K562 (cell line): ENCODE measurements around the gene HECW1. TPM values are rescaled to one million over a fixed set of nuclear protein-coding genes. Genes with fewer than 3 reads are reported as not detected.

Experiments
- ATAC-seq: fragments of 200-7000 bp; cut with Tn5 transposase; 3 replicates; pipeline ENCODE4 v1.9.1; 2020; ENCODE audit warnings: moderate library complexity
- BruUV-seq: library from RNA; stranded (reverse); fragments of 400-500 nt; replicated peaks from 2 replicates; lab custom pipeline; 2021; lab: Mats Ljungman, UMichigan
- CTCF ChIA-PET: fragments of 300-600 bp; formaldehyde crosslinking; extraction: SDS; loops from one replicate; lab custom pipeline; 2021; ENCODE audit warnings: low intra/inter-chr PET ratio; lab: Yijun Ruan, JAX
- POLR2A ChIA-PET: fragments of 300-600, 350-650 bp; sonication (Branson Sonifier 250); formaldehyde crosslinking; extraction: SDS; loops from one replicate; lab custom pipeline; 2021; ENCODE audit warnings: antibody characterized with exemption, inconsistent platforms; lab: Yijun Ruan, JAX
- DNase-seq, 4 experiments: peaks; one replicate each; pipeline versions ENCODE4 v3.0.0 to v3.0.0-alpha.2; 2011 to 2018; ENCODE audit warnings: low spot score in 3 of 4, mixed read lengths in 3 of 4; ENCODE audit errors: extremely low read depth in 1 of 4
- FAIRE-seq: peaks from 2 replicates; lab custom pipeline; 2011; peaks lifted over from hg19 to GRCh38; lab: Jason Lieb, UNC
- H2AFZ ChIP-seq: 2 replicates; pipeline ENCODE4 v1.6.0; 2011; ENCODE audit warnings: low read depth, low read length, control low read depth, inconsistent platforms
- H3K27ac ChIP-seq: fragments of 200-600 bp; 3 replicates; pipeline ENCODE4 v1.8.0; 2011; ENCODE audit warnings: low read depth, mild to moderate bottlenecking, control low read depth, inconsistent platforms, low read length, moderate library complexity, mixed read lengths; ENCODE audit errors: extremely low read depth
- H3K27me3 ChIP-seq, 2 experiments: fragments of 300-600 bp in 1 of 2; 2 replicates in 1 of 2; 3 replicates in 1 of 2; pipeline versions ENCODE4 v1.6.0 to v1.8.0; 2011; ENCODE audit warnings: inconsistent platforms in 2 of 2, low read length in 2 of 2, mild to moderate bottlenecking in 1 of 2, mixed read lengths in 1 of 2, moderate library complexity in 1 of 2; ENCODE audit not compliant: control insufficient read depth in 2 of 2, insufficient read depth in 2 of 2
- H3K36me3 ChIP-seq: fragments of 300-600 bp; 3 replicates; pipeline ENCODE4 v1.8.0; 2011; ENCODE audit warnings: mild to moderate bottlenecking, low read length, inconsistent platforms; ENCODE audit not compliant: control insufficient read depth, insufficient read depth
- H3K4me1 ChIP-seq, 2 experiments: fragments of 200-600 bp in 1 of 2; replicated peaks in 1 of 2; 2 replicates in 1 of 2; 3 replicates in 1 of 2; pipeline versions ENCODE4 v1.5.1 to v1.8.0; 2011; ENCODE audit warnings: inconsistent platforms in 2 of 2, low read length in 2 of 2, mild to moderate bottlenecking in 1 of 2, mixed read lengths in 1 of 2, moderate library complexity in 1 of 2; ENCODE audit not compliant: control insufficient read depth in 2 of 2, insufficient read depth in 2 of 2
- H3K4me2 ChIP-seq: 2 replicates; pipeline ENCODE4 v1.6.1; 2011; ENCODE audit warnings: low read length, control low read depth, inconsistent platforms, mixed read lengths; ENCODE audit not compliant: insufficient read depth
- H3K4me3 ChIP-seq: fragments of 200-600 bp; sonication (generic), shearing (Covaris generic); 2 replicates; pipeline ENCODE4 v1.5.1; 2016; ENCODE audit warnings: control low read depth, inconsistent platforms
- H3K79me2 ChIP-seq: fragments of 200-600 bp; 3 replicates; pipeline ENCODE4 v1.8.0; 2011; ENCODE audit warnings: low read length, inconsistent platforms; ENCODE audit not compliant: control insufficient read depth, insufficient read depth
- H3K9ac ChIP-seq, 2 experiments: 2 replicates each; pipeline versions ENCODE4 v1.6.0 to v1.6.1; 2011; ENCODE audit warnings: low read depth in 2 of 2, low read length in 2 of 2, control low read depth in 1 of 2, inconsistent platforms in 1 of 2, mild to moderate bottlenecking in 1 of 2, mixed read lengths in 1 of 2; ENCODE audit not compliant: insufficient read depth in 1 of 2
- H3K9me1 ChIP-seq: one replicate; pipeline ENCODE4 v1.6.0; 2011; ENCODE audit warnings: inconsistent platforms, mild to moderate bottlenecking, low read length, moderate library complexity; ENCODE audit not compliant: control insufficient read depth, insufficient read depth
- H3K9me3 ChIP-seq: replicated peaks from 2 replicates; pipeline ENCODE4 v1.5.1; 2011; ENCODE audit warnings: low read depth, low read length, inconsistent platforms; ENCODE audit not compliant: control insufficient read depth, insufficient read depth
- H4K20me1 ChIP-seq: replicated peaks from 2 replicates; pipeline ENCODE4 v1.6.1; 2011; ENCODE audit warnings: low read length, inconsistent platforms, mixed read lengths; ENCODE audit not compliant: control insufficient read depth, insufficient read depth
- HEY1 ChIP-seq: fragments of 250-450 bp; sonication (Bioruptor Pico); IDR thresholded peaks from 2 replicates; pipeline ENCODE4 v1.5.0; 2020; ENCODE audit warnings: mild to moderate bottlenecking, moderate library complexity, borderline replicate concordance
- HNRNPL ChIP-seq: fragments of 200-400 bp; formaldehyde crosslinking; IDR thresholded peaks from 2 replicates; pipeline ENCODE4 v1.6.1; 2017; ENCODE audit warnings: low read depth, mild to moderate bottlenecking, low read length
- LARP7 ChIP-seq: fragments of 450-650 bp; IDR thresholded peaks from 2 replicates; pipeline ENCODE4 v1.6.1; 2016
- PRPF4 ChIP-seq: fragments of 200-400 bp; formaldehyde crosslinking; IDR thresholded peaks from one replicate; pipeline ENCODE4 v1.6.1; 2017; ENCODE audit warnings: low read length, low read depth, mild to moderate bottlenecking; ENCODE audit not compliant: insufficient read depth, poor library complexity, severe bottlenecking
- PURB ChIP-seq: sonication (generic); formaldehyde crosslinking; IDR thresholded peaks from 2 replicates; pipeline ENCODE4 v1.9.0; 2021; ENCODE audit warnings: low read depth, mild to moderate bottlenecking, missing genetic modification reagents
- RAD51 ChIP-seq: fragments of 450-650 bp; IDR thresholded peaks from 2 replicates; pipeline ENCODE4 v1.7.1; 2016; ENCODE audit warnings: low read depth, mild to moderate bottlenecking, borderline replicate concordance
- SREBF2 ChIP-seq: sonication (generic); formaldehyde crosslinking; IDR thresholded peaks from 2 replicates; pipeline ENCODE4 v1.4.0; 2020; ENCODE audit warnings: mild to moderate bottlenecking, missing genetic modification reagents
- SRSF1 ChIP-seq: fragments of 200-400 bp; formaldehyde crosslinking; IDR thresholded peaks from 2 replicates; pipeline ENCODE4 v1.6.1; 2017; ENCODE audit warnings: mild to moderate bottlenecking, low read depth, low read length, moderate library complexity
- THRAP3 ChIP-seq: fragments of 450-650 bp; IDR thresholded peaks from 2 replicates; pipeline ENCODE4 v1.6.1; 2016; ENCODE audit warnings: mild to moderate bottlenecking, inconsistent platforms, borderline replicate concordance
- TRIM28 ChIP-seq: fragments of 450-650 bp; IDR thresholded peaks from 2 replicates; pipeline ENCODE4 v1.6.1; 2017
- YBX1 ChIP-seq: fragments of 450-650 bp; IDR thresholded peaks from 2 replicates; pipeline ENCODE4 v1.7.1; 2016; ENCODE audit warnings: mild to moderate bottlenecking
- ZNF324 ChIP-seq: fragments of 250-450 bp; sonication (Bioruptor Pico); IDR thresholded peaks from 2 replicates; pipeline ENCODE4 v1.4.0; 2020; ENCODE audit warnings: mild to moderate bottlenecking
- ZNF764 ChIP-seq: fragments of 250-450 bp; sonication (Bioruptor Pico); IDR thresholded peaks from 2 replicates; pipeline ENCODE4 v1.4.0; 2020; ENCODE audit warnings: low read depth, mild to moderate bottlenecking, moderate library complexity
- ZNF785 ChIP-seq: fragments of 250-450 bp; sonication (Bioruptor Pico); IDR thresholded peaks from 2 replicates; pipeline ENCODE4 v1.4.0; 2020; ENCODE audit warnings: mild to moderate bottlenecking
- ZSCAN29 ChIP-seq: fragments of 450-650 bp; IDR thresholded peaks from 2 replicates; pipeline ENCODE4 v1.6.1; 2017
- WGBS: fragments of 100-300 bp; shearing (Covaris generic); methylation state at CpG from one replicate; pipeline ENCODE4 v1.1.6; 2016; ENCODE audit warnings: low coverage, mixed read lengths; ENCODE audit not compliant: insufficient coverage; ENCODE audit errors: missing lambda C conversion rate; 5-methylcytosine and 5-hydroxymethylcytosine counted together
- in situ Hi-C: fragments of 300-500 bp; cut with MboI; formaldehyde crosslinking; loops from 4 replicates; pipeline ENCODE4 v1.15.0; 2018; ENCODE audit warnings: inconsistent platforms, mixed read lengths
- intact Hi-C: fragments of 100-400 bp; cut with micrococcal nuclease; formaldehyde crosslinking; loops from 2 replicates; pipeline ENCODE4 v1.14.2; 2022
- polyA plus RNA-seq, 8 experiments: library from polyadenylated mRNA; depleted of rRNA in 4 of 8; stranded (reverse) in 5 of 8; unstranded in 3 of 8; fragments of >200 nt; fragmentation: Nextera tagmentation in 2 of 8; fragmentation: Illumina TruSeq in 1 of 8; extraction: Ambion mirVana in 2 of 8; extraction: Trizol in 1 of 8; gene quantifications; 2 replicates each; pipeline versions ENCODE4 v1.2.1 to v1.2.3, GENCODE V29; 2011 to 2014; ENCODE audit warnings: inconsistent platforms in 1 of 8, missing spikeins in 1 of 8
- total RNA-seq, 7 experiments: library from RNA; depleted of rRNA in 6 of 7; stranded (reverse); fragments of >200 nt in 6 of 7; fragmentation: Illumina TruSeq in 2 of 7; extraction: Trizol in 2 of 7; gene quantifications; 2 replicates each; pipeline versions ENCODE4 v1.2.1 to v1.2.3, GENCODE V29; 2011 to 2021; ENCODE audit warnings: low replicate concordance in 1 of 7
- TF ChIP-seq, protein P1 (sequence below), 2 experiments: fragments of 450-650 bp in 1 of 2; IDR thresholded peaks; 2 replicates each; pipeline ENCODE4 v1.6.1; 2011 to 2017; ENCODE audit warnings: low read depth in 2 of 2, antibody characterized with exemption in 1 of 2, borderline replicate concordance in 1 of 2, low read length in 1 of 2, mild to moderate bottlenecking in 1 of 2, mixed read lengths in 1 of 2; ENCODE audit not compliant: control insufficient read depth in 1 of 2
- TF ChIP-seq, protein P2 (sequence below): fragments of 450-650 bp; formaldehyde crosslinking; IDR thresholded peaks from 2 replicates; pipeline ENCODE4 v1.4.0; 2022; ENCODE audit warnings: missing genetic modification characterization
- TF ChIP-seq, protein P3 (sequence below), 2 experiments: fragments of 200-800 bp in 1 of 2; sonication (Bioruptor generic) in 1 of 2; sonication (generic) in 1 of 2; formaldehyde crosslinking in 1 of 2; IDR thresholded peaks in 1 of 2; conservative IDR thresholded peaks in 1 of 2; 2 replicates each; pipeline versions ENCODE4 v1.5.0 to v1.6.1; 2016 to 2020; ENCODE audit warnings: missing compliant biosample characterization in 1 of 2, missing genetic modification characterization in 1 of 2, missing genetic modification reagents in 1 of 2

The HECW1 gene
- total and polyA plus RNA-seq, 9 of the 15 experiments (the other 6 are each of a cell fraction or from before 2014, with no cell fraction given), result 0.07 to 0.31 (median 0.13) TPM; not detected in 4

DNA sequence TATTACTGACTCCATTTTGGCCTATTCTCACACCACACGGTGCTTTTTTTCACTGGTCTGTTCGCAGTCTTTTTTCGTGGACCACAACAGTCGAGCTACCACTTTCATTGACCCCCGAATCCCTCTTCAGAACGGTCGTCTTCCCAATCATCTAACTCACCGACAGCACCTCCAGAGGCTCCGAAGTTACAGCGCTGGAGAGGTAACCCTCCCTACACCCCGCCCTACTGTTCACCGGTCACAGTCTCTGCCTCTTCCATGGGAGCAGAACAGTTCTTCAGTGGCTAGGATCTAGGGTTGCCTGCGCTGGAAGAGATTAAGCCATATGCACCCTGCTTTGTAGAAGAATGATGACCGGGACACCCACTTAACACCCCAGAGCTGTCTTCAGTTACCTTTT is 367.1 kb downstream of the HECW1 start:
- H3K27me3 ChIP-seq, result peaks cover 2 to 26% of the 10 kb centered on the region in 2 experiments; a peak in 3 of 5 replicates
- intact Hi-C loops (no loop called here), in situ Hi-C loops (no loop called here)
- peak; percentile 55; the same call in 2 of the 3 replicates for ATAC-seq
- no peak overlapping the region for H3K4me2 ChIP-seq
- H3K9ac ChIP-seq, result no peak overlapping the region
- ChIA-PET POLR2A (interaction anchor here (1.1 kb wide), 1 partner anchor 174 kb away, joined by 3 read pairs; no protein-coding TSS in a partner anchor), CTCF (no interaction called here)
- DNase-seq, result no peak
- no peaks in the 10 kb centered on the region for H3K4me1 ChIP-seq
- no peaks in the 10 kb centered on the region for H3K9me1 ChIP-seq
- no TSS peak for BruUV-seq
- H3K79me2 ChIP-seq, result no peaks in the 10 kb centered on the region
- H3K9me3 ChIP-seq, result no peaks in the 10 kb centered on the region
- FAIRE-seq, result no peak
- H3K27ac ChIP-seq, result no peak overlapping the region
- 8% methylated on average over 14 of the region's 14 CpGs for WGBS
- no peaks in the 10 kb centered on the region for H3K36me3 ChIP-seq
- H2AFZ ChIP-seq, result no peak overlapping the region
- no peaks in the 10 kb centered on the region for H4K20me1 ChIP-seq
- no peak overlapping the region for H3K4me3 ChIP-seq
- TF ChIP-seq ZNF324 (CRISPR knock-in tag), result no peak
- no peak for TF ChIP-seq TRIM28
- no peak for TF ChIP-seq HNRNPL
- TF ChIP-seq HEY1 (CRISPR knock-in tag), result no peak
- no peak for TF ChIP-seq PURB (CRISPR knock-in tag)
- no peak for TF ChIP-seq YBX1
- TF ChIP-seq PRPF4, result no peak
- TF ChIP-seq, protein P1, sequence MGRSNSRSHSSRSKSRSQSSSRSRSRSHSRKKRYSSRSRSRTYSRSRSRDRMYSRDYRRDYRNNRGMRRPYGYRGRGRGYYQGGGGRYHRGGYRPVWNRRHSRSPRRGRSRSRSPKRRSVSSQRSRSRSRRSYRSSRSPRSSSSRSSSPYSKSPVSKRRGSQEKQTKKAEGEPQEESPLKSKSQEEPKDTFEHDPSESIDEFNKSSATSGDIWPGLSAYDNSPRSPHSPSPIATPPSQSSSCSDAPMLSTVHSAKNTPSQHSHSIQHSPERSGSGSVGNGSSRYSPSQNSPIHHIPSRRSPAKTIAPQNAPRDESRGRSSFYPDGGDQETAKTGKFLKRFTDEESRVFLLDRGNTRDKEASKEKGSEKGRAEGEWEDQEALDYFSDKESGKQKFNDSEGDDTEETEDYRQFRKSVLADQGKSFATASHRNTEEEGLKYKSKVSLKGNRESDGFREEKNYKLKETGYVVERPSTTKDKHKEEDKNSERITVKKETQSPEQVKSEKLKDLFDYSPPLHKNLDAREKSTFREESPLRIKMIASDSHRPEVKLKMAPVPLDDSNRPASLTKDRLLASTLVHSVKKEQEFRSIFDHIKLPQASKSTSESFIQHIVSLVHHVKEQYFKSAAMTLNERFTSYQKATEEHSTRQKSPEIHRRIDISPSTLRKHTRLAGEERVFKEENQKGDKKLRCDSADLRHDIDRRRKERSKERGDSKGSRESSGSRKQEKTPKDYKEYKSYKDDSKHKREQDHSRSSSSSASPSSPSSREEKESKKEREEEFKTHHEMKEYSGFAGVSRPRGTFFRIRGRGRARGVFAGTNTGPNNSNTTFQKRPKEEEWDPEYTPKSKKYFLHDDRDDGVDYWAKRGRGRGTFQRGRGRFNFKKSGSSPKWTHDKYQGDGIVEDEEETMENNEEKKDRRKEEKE (IDR thresholded peaks at IDR 0.05; ENCODE audit: borderline replicate concordance in 1 of 2, control insufficient read depth in 1 of 2, low read depth in 2 of 2, low read length in 1 of 2), result no peak
- no peak for TF ChIP-seq LARP7
- TF ChIP-seq SREBF2, result no peak
- TF ChIP-seq ZNF764, result no peak
- TF ChIP-seq ZNF785 (CRISPR knock-in tag), result no peak
- TF ChIP-seq, protein P2, sequence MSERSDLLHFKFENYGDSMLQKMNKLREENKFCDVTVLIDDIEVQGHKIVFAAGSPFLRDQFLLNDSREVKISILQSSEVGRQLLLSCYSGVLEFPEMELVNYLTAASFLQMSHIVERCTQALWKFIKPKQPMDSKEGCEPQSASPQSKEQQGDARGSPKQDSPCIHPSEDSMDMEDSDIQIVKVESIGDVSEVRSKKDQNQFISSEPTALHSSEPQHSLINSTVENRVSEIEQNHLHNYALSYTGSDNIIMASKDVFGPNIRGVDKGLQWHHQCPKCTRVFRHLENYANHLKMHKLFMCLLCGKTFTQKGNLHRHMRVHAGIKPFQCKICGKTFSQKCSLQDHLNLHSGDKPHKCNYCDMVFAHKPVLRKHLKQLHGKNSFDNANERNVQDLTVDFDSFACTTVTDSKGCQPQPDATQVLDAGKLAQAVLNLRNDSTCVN (CRISPR knock-in tag), result no peak
- TF ChIP-seq RAD51, result no peak
- TF ChIP-seq, protein P3, sequence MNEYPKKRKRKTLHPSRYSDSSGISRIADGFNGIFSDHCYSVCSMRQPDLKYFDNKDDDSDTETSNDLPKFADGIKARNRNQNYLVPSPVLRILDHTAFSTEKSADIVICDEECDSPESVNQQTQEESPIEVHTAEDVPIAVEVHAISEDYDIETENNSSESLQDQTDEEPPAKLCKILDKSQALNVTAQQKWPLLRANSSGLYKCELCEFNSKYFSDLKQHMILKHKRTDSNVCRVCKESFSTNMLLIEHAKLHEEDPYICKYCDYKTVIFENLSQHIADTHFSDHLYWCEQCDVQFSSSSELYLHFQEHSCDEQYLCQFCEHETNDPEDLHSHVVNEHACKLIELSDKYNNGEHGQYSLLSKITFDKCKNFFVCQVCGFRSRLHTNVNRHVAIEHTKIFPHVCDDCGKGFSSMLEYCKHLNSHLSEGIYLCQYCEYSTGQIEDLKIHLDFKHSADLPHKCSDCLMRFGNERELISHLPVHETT (CRISPR knock-in tag; conservative IDR thresholded peaks at IDR 0.05 in 1 of 2, IDR thresholded peaks at IDR 0.05 in 1 of 2), result no peak
- TF ChIP-seq ZSCAN29, result no peak
- TF ChIP-seq THRAP3, result no peak
- no peak for TF ChIP-seq SRSF1
